Amniotic epithelial cell (primary cell): Measurements from ENCODE around the gene RIN3.

ENCODE experiments used
- DNase-seq: peaks from one replicate; pipeline ENCODE4 v3.0.0-alpha.2; 2010; ENCODE audit warnings: low read depth

RIN3 gene

DNA sequence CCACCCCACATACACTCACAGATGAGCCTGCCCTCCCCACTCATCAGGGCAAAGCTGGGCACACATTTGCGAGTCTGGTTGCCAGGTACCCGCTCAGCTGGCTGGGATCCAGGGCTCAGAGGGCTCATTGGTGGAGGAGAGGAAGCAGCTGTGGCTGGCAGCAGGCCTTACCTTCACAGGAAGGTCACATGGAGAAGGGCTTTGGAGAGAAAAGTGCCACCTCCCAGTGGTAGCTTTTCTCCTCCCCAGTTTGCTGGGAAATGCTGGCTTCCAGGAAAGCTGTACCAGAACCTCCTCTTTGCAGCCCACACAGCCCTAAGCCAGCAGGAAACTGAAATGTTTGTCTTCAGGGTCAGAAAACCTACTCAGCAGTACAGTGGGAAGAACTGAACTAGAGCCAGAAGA, 179.2 kb downstream of the RIN3 start:
- no peak for DNase-seq

DNA sequence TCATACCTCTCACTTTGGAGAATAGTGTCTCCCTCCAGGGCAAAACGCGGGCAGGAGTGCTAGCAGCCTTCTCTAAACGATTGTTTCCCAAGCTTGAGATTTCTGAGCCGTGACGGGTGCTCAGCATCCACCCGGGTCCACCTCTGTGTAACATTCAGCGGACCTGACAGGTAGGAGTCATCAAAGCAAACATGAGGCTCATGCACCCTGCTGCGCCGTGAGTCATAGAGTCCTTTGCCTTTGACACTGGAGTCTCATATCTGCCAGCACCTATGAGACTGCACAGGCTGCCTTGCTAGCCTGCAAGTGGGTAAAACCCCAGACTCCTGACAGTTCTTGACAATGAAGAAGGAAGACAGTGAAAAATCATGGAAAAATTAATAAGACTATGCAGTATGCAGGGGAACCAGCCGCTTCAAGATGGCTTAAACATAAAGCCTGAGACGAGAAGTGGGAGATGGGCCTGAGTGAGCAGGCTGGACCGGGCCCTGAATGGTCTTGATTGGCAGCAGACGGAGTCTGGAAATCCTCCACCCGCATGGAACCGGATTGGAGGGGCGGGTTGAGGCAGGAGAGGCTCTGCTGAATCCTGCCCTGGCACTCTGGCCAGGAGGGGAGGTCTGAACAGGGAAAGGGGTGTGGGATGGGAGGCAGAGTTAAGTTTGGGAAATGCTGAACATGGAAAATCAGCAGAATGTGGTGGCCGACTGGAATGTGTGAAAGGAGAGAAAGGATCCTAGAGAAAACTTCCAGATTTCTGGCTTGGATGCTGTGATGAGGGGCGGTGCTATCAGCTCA, 180.6 kb downstream of the RIN3 start:
- DNase-seq, result no peak

DNA sequence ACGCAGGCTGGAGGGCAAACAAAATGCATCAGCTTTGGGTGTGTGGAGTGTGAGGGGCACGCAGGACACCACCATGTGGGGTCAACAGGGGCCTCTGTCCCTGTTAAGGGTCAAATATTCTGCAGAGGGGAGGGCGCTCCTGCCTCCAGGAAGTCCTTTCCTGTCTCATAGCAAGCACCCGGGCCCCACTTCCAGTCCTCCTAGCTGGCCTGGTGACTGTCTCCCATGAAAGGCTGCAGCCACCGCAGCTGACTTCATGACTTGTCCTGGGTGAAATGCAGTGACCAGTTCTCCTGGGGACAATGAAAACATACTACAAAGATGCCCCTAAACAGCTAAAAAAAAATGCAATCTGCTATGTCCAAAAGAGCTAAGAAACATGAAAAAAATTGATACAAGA, 181.2 kb downstream of the RIN3 start:
- no peak for DNase-seq

DNA sequence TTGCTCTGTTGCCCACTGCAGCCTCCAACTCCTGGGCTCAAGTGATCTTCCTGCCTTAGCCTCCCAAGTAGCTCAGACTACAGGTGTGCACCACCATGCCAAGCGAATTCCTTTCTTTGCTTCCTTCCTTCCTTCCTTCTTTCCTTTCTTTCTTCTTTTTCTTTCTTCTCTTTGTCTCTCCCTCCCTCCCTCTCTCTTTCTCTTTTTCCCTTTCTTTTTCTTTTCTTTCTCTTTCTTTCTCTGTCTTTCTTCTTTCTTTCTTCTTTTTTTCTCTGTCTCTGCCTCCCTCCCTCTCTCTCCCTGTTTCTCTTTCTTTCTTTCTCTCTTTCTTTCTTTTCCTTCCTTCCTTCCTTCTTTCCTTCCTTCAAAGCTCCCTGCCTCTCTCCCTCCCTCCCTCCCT, 182.0 kb downstream of the RIN3 start:
- no peak for DNase-seq

DNA sequence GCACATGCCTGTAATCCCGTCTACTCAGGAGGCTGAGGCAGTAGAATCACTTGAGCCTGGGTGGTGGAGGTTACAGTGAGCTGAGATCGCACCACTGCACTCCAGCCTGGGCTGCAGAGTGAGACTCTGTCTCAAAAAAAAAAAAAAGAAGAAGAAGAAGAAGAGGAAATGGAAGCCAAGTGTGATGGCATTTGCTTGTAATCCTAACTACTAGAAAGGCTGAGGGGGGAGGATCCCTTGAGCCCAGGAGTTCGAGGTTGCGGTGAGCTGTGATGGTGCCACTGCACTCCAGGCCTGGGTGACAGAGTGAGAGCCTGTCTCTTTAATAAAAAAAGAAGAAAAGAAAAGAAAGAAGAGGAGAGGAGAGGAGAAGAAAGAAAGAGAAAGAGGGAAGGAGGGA, 182.8 kb downstream of the RIN3 start:
- DNase-seq, result no peak

DNA sequence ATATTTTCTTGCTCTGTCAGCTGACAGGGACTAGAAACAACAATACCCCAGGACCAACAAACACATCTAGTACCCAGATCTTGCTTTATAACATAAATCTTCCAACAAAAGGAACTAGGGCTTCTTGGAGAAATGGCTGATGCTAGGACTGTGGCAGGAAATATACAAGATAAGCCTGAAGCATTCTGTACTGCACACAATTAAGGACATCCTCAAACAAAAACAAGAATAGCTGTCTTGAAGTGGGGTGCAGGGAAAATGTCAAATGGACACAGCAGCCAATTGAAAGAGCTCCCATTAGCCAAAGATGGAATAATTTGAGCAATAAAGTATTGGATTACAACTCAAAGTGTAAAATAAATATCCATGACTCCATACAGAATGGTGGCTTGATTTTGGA, 184.8 kb downstream of the RIN3 start:
- no peak for DNase-seq

DNA sequence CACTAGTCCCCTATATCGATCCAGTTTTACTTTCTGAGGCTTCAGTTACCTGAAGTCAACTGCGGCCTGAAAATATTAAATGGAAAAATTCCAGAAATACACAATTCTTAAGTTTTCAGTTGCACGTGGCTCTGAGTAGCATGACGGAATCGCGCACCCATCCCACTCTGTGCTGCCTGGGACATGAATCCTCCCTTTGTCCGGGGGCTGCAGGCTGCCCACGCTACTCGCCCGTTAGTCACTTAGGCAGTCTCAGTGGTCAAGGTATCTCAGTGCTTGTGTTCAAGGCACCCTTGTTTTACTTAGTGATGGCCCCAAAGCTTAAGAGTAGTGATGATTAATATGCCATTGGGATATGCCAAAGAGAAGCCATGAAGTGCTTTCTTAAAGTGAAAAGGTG, 188.2 kb downstream of the RIN3 start:
- DNase-seq, result no peak

DNA sequence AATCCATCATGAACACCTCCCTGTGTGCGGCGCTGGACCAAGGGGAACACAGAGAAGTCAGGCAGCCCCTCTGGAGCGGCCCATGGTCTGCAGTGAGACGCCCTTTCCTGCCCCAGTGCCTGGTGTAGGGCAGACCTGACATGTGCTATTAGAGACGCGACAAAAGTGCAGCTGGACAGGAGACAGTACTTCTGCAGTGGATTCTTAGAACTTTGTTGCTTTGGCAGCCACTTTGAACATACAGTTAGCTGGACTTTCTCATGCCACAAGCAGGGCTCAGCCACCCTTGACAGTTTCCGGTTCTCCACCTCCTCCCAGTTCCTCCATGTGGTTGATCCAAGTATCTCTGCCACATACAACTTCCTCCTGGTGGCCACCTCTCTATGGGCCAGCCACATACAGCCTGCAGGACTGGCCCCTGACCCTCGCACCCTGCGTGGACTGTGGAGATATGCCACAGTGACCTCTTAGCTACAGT, 188.9 kb downstream of the RIN3 start:
- no peak for DNase-seq

DNA sequence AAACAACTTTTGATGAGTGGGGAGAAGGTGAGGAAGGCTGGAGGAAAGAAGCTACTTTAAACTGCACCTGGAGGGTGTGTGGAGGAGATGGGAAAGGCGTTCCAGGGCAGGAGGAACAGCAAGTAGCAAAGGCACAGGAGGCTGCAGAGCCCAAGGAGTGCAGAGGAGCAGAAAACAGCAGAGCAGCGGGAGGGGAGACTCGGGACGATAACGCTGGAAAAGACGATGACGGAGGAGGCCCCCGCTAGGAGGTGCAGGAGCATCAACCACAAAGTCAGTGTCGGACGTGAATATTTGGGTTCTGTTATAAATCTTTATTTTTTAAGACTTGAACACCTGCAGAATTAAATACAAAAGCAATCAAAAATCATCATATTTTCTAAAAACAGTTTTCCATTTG, 189.9 kb downstream of the RIN3 start:
- DNase-seq, result no peak

DNA sequence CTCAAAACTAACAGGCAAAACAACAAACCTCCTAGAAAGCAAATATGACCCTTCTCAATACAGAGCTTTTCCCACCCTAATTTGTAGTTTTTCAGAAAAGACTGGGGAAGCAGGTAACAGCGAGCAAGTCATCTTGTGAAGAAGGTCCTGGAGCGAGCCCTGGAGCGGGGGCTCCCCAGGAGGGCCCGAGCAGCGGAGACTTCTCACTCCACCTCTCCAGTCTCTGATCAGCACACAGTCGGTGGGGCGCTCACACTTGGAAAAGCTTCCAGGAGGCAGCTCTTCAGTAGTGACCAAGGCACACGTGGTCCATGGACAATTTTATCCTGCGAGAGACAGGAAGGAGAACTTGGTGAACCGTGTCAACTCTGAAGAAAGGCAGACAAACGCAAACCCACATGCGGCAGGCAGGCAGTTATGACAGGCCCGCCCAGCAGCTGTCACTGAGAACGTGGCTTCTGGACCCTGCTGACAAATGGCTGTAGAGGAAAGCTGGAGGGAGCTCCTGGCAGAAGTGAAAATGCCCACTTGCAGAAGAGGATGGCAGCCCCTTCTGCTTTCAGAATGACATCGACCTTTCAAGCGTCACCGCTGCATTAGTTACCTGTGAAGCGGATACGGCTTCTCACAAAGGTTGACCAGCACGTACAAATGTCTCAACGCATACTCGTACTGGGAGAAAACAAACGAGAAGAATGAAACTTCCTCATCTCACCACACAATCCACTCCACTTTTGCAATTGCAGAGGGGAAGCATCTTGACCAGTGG, 190.6 kb downstream of the RIN3 start:
- DNase-seq, result no peak

DNA sequence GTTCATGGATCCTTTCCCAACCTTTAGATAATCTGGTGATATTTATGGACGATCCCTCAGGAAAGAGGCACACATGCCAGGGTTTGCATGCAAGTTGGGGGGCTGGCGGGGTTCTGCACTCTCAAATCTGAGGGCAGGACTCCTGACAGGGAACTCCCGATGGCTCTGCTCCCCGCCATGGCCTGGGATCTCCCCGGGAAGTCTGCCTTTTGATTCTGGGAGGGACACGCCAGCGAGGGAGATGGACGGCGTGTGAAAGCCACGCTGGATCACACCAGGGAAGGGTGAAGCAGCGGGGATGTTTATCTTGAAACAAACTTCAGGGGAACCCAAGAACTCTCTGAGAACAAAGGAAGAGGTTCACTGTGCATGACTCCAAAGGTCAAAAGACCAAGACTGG, 191.2 kb downstream of the RIN3 start:
- DNase-seq, result no peak

DNA sequence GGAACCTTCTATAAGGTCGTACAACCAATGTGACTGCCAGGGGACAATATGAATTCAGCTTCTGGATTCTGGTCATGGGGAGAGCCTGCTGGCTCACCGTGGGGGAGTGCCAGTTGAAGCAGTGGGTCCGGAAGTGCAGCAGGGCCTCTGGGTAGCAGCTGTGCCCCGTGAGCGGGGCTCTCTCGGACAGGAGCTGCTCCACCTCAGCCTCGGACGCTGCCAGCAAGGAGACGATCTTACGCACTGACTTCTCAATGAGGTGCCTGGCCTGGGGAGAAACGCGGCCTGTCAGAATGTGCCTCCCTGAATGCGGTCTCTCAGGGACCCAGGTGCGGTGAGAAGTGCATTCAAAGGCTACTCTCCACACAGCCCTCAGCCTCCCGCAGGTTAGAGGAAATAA, 192.8 kb downstream of the RIN3 start:
- DNase-seq, result no peak

DNA sequence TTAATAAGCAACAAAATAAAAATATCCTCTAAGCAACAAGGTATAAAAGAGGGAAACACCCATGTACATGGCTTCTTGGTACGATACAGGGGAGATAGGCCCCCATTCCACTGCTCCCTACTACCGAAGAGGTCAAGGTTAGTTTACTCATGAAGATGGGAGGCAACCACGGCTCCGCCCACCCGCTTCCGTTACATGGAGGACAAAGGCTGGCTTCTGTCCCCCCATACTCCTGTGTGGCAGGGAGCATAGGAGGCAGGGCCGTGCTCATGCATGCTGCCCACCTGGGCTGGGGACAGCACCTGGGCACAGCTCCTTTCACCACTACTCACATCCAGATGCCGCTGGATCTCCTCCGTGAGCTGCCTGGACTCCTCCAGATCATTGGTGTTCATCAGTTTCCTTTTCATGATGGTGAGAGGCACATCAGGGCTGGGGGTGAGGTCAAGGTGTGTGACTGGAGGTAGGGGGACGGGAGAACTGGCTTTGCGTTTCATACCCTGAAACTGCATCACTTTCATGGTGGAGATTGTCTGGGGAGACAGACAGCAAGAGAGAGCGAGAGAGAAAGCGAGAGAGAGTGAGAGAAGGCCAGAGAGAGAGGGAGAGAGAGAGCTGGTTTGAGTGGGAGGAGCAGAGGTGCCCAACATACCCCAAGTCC, 195.9 kb downstream of the RIN3 start:
- no peak for DNase-seq

DNA sequence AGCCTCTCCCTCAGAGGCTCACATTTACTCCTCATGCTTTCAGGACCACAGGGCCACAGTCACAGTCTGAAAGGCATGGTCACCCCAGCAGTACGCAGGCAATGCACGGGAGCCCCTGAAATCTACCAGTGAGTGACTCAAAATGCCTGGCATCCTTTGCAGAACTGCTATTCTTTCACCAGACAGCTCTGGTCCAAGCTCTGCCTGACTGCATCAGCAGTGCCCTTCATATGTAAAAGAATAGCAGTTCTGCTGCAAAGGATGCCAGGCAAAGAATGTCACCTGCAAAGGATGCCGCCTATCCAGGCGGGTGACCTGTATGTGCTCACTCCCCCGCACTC, 196.4 kb downstream of the RIN3 start:
- no peak for DNase-seq

DNA sequence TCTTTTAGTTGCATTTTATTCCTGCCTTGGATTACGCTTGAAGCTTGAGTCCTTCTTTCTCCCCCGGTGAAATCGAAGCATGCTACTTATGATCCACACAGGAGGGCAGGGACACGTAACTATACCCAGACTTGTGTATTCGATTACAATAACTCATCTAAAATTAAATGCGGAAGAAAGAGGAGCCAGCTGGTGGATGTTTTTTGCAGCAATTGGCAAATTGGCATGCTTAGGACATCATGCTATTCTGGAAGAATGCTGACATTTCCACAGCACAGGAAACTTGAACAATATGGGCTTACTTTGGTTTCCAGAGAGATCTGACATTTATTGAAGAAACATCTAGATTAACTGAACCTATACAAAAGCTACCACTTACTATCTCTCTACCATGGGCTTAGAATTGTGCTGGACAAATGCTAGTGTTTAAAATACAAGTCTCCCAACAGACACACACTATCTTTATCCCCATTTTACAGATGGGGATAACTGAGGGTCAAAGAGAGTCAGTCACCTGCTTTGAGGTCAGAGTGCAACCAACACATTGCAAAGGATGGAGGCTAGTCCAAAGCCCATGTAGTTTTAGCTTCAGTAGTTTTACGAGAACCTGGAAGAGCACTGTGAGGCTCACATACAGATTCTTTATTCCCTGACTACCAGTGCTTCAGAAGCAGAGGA, 198.5 kb downstream of the RIN3 start:
- no peak for DNase-seq

DNA sequence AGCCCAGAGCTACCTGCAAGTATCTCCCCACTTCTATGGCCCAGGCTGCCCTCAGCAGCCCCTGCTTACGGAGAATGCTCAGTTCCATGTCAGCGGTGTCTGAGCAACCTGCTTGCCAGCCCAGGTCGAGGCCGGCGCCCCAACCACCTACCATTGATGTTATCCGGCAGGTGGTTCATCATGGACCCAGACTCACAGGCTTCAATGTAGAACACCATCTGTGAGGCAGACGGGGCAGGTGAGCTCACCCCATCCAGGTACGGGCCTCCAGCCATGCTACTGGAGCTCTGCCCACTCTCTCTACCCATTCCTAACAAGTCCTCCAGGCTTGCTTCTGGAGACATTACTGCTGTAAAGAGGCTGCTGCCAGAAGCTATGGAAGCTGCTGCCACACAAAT, 199.1 kb downstream of the RIN3 start:
- DNase-seq, result no peak

DNA sequence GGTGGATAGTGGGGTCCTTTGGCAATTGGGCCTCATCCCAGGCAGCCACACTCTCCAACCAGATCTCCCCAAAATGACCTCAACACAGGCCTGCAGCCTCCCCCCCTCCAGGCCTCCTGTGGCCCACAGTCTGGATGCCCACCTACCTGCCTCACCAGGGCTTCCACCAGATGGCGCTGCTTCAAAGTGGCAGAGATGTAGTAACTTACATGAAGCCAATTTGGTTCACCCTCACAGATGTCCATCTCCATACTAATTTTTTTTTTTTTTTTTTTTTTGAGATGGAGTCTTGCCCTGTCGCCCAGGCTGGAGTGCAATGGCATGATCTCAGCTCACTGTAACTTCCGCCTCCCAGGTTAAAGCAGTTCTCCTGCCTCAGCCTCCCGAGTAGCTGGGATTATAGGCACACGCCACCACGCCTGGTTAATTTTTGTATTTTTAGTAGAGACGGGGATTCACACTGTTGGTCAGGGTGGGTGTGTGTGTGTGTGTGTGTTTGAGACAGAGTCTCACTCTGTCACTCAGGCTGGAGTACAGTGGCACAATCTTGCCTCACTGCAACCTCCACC, 201.2 kb downstream of the RIN3 start:
- peak; percentile 63 for DNase-seq

DNA sequence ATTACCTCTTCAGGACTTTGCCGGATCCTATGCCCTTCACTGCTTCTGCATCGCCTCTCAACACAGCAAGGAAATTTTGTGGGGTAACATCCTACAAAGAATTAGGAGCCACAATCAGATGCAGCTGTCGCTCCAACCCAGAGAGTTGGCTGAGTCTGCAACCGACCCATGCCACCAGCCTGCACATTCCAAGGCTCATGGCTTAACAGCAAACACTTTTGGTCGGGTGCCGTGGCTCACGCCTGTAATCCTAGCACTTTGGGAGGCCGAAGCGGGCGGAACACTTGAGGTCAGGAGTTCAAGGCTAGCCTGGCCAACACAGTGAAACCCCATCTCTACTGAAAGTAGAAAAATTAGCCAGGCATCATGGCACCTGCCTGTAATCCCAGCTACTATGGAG, 202.6 kb downstream of the RIN3 start:
- no peak for DNase-seq

DNA sequence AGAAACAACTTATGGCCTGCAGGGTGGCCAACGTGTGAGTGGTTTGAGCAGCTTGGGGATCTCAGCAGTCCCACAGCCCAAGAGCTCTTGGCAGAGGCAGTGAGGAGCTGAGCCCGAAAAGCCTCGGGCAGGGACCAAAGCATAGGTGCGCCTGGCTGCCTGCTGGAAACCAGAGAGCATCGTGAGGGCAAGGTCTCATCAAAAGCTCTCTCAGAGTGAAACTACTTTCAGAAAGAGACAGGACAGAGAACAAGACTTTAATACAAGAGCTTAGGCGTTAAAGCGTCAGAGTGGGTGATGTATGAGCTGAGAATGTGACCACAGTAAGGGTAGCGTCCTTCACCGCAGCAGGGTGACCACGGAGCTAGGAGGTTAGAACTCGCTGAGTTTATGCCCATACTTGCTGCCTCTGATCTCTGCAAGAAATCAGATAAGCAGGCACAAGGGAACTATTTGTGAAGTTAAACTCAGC, 204.0 kb downstream of the RIN3 start:
- DNase-seq, result peak; percentile 47

DNA sequence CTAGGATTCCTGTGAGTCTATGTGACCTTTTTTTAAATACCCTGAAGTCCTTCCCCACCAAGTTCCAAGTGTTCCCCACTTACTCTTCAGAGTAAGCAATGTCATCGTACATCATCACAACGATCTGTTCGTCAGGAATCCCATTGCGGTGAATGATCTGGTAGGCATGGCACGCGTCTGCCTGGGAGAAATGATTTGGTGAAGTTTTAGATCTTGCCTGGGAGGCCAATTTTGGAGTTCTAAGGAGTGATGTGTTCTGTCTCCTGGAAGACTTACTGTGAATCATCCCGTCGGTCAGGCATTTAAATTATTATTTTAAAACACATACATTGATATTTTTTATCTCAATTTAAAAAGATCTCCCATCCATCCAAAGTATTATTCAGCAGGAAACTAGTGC, 205.1 kb downstream of the RIN3 start:
- no peak for DNase-seq

DNA sequence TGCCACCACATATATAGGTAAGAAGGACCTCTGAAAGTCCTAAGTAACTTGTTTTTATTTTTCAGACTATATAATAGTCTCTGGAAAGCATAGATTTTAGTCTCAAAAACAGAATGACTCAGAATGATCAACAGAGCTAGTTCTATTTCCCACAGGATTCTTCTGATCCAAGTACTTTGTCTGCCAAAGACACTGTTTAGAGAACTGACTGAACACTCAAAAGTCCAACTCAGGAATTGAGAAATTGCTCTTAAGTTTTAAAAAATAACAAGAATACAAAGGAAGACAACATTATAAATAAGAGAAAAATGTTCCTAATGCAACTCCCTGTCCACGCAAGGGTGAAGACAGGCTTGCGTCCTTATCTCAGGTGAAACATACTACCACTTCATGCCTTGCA, 205.8 kb downstream of the RIN3 start:
- DNase-seq, result peak; percentile 46

DNA sequence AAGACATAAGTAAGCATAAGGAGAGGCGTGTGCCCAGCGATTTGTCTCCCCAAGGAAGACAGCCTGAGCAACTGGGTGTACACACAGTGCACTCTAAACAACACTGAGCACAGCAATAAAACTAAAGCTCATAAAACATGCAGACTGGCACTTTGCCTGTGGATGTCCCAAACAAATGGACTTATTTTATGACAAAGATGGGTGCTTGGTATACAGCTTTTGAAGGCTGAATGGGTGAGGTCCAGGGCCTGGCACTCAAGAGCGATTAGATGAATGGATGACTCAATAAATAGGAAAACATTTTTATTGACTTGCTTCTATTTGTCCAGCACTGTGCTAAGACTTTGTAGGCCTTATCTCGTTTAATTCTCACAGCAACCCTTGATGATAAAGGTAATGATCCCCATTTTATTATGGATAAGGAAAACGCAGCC, 206.3 kb downstream of the RIN3 start:
- no peak for DNase-seq
